NCI-H187 (cell line): ENCODE results near the gene MATN1.
"Not testable (repeated sequence)": the region's sequence is repeated elsewhere in the genome, so short reads cannot be mapped to it uniquely, and the experiment has no call there.

Source experiments
- DNase-seq, 2 experiments: peaks; one replicate each; lab custom pipeline; 2025; lab: John Stamatoyannopoulos, UW

The MATN1 gene, protein sequence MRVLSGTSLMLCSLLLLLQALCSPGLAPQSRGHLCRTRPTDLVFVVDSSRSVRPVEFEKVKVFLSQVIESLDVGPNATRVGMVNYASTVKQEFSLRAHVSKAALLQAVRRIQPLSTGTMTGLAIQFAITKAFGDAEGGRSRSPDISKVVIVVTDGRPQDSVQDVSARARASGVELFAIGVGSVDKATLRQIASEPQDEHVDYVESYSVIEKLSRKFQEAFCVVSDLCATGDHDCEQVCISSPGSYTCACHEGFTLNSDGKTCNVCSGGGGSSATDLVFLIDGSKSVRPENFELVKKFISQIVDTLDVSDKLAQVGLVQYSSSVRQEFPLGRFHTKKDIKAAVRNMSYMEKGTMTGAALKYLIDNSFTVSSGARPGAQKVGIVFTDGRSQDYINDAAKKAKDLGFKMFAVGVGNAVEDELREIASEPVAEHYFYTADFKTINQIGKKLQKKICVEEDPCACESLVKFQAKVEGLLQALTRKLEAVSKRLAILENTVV

DNA sequence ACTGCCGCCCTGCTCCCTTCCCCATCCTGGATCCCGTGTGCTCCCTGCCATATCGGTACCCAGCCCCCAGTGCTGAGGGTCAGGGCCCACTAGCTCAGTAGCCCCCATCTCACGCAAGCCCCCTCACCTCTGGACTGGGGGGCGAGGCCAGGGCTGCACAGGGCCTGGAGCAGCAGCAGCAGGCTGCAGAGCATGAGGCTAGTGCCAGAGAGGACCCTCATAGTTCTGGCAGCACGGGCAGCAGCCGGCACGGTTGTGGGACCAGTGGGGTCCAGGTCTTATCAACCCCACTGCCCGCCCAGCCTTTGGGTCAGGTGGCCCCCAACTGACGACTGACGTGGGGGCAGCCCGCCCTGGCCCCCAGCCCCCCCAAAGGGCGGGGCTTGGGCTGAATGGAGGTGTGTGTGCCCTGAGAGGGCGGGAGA is at the start of gene MATN1:
Gene MATN1 (minus strand): TSS at position 255 of the 425 bp plus-strand sequence. CDS start 34 bp downstream, at position 221.
- no peak for DNase-seq

DNA sequence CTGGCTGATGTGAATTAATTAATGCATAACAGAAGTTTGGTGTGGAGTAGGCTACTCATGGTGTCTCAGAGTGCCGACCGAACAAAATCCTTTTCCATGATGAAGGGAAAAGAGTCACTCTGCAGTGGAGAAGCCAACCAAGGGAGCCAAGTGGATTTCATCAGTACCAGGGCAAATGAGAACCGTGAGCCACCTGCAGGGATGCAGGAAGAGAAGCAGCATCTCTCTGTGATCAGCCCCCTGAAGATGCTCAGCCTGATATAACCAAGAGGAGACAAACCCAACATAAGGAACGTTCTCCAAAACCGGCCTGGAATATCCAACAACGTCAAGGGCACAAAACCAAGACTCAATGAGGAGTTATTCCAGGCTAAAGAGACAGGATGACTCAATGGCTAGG is 47.6 kb upstream of the MATN1 start:
- DNase-seq, result no peak

DNA sequence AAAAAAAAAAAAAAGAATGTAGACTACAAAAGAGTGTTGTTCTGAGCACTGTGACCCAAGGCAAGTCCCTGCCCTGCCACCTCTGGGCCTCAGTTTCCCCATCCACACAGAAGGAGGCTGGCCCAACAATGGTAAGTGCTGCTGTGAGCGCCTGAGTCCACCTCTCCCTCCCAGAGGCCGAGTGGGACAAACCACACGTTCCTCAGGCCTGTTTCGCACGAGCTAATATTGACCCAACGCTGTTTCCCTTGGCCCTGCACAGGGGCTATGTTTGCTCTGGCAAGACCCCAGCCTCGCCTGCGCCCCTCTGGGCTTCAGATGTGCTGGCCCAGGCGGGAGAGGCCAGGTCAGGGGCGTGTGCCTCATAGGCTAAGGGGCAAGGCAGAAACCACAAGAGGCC is 46.8 kb upstream of the MATN1 start:
- no peak for DNase-seq

DNA sequence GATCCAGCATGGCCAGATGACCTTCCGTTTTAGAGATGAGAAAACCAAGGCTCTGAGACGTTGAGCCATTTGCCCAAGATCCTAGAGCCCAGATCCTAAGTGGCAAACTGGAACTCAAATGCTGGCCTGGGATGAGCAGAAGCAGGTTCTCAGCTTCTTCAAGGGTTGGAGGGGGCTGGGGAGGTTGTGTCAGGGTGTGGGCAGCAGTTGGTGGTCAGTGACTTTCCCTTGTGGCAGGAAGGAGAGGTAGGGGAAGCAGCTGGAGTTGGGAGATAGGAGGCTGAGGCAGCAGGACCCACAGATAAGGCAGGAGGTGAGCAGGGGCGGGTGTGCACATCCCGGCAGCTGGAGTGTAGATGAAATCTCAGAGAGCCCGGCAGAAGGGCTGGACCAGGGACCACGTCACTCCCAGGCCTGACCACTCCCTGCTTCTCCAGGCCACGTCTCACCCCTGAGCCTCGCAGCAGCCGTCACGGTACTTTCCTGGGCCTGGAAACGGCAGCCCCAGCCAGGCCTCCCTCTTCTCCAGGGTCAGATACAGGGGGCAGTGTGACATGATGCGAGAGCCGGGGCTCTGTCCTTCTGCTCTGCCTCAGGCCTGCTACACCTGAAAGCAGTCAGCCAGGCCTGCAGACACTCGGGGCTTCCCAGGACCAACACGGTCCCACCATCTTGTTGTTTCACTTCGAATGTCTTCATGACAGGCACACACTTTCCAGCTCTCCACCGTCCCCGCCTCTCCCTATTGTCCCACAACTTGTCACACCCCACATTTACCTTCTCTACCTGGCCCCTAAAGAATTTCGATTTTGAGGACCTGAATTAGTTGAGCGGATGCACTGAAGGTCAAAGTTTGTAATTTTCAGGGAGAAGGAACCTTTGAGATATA is 45.7 kb upstream of the MATN1 start:
- DNase-seq, result no peak

DNA sequence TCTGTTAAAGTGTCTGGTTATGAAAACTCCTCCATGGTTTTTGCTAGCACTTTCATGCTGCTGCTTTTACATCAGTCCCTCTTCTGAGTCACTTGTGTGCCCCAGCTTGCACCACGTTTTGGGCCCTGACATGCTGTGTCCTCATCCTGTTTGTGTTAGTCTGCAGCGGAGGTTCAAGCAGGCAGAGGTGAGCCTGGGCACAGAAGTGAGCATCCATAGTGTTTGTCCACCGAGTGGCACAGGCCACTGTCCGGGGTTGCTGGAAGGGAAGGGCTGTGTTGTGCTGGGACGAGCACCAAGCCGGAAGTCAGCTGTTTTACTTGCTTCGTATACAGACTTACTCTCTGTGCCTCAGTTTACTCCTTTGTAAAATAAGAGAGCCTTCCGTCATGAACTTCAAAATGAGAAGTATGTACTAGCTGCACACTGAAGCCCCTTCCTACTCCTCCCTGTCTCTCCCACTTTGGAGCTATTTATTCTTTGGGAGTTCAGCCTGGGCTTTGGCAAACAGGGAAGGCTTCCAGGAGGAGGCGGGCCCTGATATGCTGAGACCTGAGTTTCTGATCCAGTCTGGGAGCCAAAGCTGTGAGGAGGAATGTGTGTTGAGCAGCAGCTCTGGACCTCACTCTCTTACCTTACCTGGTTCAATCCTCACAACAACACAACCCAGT is 44.9 kb upstream of the MATN1 start:
- DNase-seq, result no peak

DNA sequence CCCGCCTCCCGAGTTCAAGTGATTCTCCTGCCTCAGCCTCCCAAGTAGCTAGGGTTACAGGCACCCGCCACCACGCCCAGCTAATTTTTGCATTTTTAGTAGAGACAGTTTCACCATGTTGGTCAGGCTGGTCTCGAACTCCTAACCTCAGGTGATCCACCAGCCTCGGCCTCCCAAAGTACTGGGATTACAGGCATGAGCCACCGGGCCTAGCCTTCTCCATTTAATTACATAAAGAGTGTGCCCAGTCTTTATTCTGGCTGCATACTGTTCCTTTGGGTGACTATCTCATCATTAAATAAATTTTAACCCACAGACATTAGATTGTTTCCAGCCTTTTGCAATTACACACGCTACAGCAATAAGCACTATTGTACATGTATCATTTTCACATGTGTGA is 43.6 kb upstream of the MATN1 start:
- DNase-seq, result not testable (repeated sequence)

DNA sequence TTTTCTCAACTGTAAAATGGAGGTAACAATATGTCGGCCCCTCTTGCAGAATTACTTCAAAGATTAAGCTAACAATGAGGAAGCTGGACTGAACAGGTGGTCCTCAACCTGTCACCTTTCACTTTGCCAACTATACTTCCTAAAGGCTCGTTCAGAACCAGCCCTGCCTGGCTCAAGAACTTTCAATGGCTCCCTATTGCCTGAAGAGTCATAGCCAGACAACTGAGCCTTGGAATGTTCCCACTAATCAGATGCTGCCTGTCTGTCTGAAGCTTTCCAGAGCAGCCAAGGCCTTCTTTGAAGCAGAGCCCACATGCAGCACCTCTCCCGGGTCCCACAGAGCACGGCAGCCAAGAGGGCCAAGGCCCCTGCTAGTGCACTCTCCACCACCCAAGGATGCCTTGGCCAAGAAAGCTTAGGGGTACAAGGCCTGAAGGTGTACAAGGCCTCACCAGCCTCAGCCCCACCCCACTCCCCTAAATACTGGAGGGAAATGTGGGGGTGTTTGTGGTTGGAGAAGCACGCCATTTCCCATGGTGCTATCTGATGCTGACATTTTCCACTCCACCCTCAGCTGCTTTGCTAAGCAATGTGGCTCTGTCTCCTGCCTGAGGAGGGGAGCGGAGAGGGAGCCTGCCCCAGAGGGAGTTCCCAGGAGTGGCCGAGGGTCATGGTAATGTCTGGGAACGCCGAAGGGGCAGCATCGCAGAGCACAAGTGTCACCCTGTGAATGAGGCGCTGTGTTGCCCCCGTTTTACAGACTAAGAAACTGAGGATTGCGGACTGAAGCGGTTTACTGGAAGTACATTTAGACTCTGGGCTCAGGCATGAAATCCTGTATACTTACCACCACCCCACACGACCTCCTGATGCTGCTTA is 42.4 kb upstream of the MATN1 start:
- no peak for DNase-seq

DNA sequence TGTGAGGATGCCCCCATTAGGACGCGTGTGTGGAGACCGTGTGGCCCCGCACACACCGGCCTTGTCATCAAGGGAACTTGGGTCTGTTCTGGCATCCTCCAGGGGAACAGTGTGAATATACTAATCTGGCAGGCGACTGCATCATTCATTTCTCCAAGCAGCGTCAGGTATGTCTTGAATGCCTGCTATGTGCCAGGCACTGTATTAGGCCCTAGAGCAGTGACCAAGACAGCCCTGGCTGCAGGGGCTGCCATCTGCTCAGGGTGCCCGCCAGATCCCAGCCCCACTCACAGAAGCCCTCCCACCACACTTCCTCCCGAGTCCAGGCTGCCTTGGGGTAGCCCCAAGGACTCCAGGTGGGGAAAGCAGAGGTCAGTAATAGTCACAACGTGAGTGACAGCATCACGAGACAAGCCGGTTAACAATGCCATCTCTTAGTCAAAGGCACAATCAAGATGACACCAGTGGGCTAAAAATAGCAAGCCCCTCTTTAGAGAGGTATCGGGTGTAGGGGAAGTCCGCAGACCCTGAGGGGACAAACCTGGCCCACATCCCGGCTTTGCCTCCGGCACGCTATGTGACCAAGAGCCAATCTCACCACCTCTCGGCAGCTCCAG is 41.7 kb upstream of the MATN1 start:
- DNase-seq, result no peak

DNA sequence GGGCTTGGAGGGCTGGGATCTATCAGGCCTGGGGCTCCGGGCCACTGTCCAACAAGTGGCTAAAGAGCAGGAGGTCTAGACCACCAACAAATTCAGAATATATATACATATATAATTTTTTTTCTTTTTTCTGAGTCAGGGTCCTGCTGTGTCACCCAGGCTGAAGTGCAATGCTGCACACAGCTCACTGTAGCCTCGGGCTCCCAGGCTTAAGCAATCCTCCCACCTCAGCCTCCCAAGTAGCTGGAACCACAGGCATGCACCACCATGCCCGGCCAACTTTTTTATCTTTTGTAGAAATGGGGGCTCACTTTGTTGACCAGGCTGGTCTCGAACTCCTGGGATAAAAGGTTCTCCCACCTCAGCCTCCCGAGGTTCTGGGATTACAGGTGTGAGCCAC is 41.0 kb upstream of the MATN1 start:
- DNase-seq, result no peak

DNA sequence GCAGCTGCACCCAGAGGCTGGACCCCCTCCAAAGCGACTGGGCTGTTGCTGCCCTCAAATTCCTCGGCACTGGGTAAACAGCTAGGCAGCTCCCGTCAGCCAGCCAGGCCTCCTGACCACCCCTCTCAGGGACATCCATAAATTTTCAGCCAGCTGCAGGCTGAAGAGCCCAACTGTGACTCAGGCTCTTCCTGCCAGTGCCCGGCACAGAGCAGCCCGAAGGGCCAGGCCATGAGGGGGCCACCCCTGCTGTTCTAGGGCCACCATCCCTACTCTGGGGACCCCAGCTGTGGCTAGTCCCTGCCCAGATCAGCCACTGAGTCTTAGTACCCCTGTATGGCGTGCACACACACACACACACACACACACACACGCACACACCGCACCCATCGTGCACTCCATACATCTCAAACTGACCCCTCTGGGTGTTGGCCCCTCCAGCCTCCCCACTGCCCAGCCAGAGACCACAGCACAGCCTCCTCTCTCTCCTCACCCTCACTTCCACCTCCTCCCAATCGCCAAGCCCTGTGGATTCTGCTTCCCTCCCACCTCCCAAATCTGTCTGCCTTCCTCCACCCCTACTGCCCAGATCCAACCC is 40.4 kb upstream of the MATN1 start:
- DNase-seq, result no peak

DNA sequence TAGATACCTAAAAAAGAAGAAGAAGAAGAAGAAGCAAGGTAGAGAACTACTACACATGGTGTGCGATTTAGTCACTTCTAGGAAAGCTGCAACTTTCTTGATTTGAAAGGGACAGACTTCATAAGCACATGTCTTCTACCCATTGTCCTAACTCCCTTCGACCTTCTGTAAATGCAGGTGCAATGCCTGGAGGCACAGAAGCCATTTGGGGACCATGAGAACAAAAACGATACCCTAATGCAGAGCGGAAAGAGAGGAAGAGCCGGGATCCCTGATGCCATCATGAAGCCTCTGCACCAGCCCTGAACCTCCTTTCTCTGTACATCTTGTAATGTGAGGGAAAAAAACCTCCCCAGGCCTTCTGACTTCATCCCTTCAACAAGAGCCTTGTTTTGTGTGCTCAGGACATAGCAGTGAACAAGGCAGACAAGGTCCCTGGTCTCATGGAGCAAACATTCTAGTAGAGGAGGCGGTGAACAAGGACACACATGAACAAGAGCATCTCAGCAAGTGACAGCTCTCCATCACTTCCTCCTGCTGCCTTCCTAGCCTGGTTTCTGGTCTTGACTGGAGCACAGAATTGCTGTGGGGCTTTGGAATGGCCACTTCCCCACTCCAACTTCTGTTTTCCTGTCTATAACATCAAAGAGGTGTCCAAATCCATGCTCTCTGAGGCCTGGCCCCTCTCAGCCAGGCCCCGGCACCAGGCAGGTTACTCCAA is 39.7 kb upstream of the MATN1 start:
- no peak for DNase-seq

DNA sequence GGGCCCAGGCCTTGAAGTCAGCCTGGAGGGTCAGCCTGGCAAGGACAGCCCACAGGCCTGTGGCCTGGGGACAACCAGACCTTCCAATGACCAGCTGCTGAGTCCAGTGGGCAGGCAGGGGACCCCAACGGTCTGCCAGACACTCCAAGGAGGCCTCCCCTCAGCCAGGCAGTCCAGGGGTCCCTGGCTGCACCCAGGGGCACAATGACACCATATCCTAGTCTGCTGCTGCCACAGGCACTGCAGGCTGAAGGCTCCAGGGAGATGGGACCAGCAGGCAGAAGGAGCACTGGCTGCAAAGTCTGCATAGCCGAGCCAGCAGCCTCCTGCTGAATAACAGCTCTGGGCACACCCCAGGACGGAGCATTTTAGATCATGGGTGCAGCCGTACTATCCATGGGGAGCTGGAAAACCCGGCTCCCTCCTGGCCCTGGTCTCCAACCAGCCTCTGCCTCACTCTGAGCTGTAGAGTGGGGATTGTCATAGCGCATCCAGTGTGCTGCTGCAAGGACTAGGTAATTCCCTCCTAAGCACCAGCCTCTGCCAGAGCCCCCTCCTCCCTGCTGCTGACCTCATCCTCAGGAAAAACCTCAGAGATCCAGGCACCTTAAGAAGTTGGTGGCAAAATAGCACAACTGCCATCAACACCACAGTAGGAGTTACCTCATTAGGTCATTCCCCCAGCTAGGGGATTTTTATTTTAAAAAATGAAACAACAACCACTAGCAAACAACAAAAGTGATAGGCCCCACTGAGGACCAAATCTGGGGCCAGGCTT is 39.0 kb upstream of the MATN1 start:
- DNase-seq, result no peak

DNA sequence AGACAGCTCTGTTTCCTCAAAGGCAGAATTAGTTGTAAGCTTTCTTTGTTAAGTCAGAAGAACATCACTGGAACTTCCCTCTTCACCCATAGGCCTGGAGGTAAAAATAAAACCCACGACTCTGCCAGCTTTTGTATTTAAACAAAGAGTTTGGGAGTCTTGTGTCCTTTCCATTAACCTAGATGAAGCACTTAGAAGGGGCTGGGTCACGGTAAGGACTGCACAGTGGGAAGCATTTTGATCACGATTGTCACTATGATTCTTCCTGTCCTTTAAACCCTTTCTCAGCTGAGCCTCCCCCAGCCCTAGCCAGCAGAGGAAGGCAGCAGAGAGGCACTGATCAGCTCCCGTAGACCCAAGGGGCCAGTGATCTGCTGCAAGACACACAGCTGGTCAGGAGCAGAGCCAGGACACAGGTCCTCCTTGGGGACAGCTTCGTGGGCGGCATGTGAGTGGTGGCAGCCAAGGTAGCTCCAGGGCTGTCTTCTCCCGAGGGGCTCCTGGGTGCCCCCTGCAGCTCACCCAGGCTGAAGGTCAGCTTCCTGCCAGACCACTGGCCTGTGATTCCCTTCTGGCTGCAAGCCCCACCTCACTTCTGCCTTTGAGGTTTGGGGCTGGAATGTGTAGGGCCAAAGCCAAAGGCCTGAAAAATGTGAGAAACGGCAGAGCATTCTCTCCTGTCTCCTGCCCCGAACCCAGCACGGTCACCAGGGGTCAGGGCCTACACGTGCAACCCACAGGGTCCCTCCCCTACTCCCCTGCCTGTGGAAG is 38.2 kb upstream of the MATN1 start:
- DNase-seq, result no peak

DNA sequence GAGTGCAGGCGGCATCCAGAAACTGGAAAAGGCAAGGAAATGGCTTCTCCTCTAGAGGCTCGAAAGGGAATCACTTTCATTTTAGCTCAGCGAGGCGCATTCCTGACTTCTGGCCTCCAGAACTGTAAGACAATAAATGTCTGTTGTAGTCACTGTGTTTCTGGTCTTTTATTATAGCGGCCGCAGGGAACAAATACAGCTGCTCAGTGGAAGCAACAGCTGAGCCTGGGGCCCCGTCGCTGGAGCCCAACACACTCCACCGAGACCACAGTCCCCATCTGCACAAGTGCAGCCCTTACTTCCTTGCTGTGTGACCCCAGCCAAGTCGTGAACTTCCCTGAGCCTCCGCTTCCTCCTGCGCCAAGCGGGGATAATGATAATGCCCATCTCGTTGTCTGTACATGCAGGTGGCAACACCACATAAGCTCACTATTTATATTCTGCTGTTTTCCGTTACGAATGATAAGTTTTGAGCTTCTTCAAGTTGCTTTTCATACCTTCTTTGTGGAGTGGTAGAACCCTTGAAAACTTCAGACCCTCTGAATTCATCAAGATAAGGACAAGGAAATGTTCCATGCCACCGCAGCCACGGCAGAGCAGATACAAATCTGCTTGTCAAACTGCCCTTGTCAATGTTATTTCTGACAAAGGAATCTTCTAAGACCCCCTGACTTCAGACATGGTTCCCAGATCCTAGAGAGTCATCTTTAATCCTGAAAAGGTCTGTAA is 37.4 kb upstream of the MATN1 start:
- no peak for DNase-seq

DNA sequence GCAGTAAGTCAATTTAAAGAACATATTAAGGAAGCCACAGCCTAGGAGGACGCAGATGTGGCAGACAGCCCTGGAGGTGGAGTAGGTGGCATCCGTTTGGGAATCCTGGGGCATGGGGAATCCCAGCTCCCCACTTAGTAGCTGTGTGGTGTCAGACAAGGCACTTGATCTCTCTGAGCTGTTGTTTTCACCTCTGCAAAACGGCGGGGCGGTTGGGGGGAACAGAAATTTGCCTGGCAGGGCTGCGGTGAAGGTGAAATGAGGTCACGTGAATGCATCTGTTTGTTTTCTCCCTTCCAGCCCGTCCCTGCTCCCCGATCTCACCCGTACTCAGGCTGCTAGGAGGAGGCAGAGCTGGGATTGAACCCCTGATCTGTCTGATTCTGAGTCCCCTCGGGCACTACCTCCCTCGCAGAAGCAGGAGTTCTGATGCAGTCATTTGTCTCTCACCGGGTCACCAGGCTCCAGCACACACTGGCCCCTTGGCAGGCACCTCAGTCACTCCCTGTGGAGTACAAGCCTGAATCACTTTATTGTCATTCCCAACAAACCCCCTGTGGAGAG is 36.4 kb upstream of the MATN1 start:
- no peak for DNase-seq

DNA sequence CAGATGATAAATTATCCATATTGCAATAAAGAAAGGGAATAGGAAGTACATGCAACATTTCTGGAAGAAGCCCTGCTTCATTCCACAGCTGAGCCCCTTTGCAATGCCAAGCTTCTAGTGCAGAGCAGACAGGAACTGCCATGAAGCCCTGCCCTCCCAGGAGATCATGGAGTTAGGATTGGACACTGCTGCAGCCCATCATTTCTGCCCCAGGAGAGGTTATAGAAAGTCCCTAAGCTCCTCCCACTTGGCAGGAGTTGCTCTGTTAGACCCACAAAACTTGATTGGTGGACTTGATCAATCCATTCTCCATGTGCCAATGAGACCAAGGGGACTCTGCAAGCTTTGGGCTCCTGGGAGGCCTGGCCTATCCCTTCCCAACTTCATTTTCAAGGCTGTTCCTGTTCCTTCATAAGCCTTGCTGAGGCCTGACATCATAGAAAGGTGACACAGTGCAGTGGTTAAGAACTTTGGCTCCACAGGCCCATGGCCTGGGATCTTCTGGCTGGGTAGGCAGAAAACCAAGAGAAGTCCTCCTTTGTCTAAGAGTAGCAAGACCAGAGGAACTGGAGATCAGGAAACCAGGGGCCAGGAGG is 35.5 kb upstream of the MATN1 start:
- DNase-seq, result no peak
